ENCODE results near the gene RGCC.

- no peak for TF ChIP-seq GATA3 (IDR thresholded peaks at IDR 0.05; ENCODE audit: low read depth, low read length)
- TF ChIP-seq GATA2 (IDR thresholded peaks at IDR 0.05; ENCODE audit: low read depth, low read length): no peak
Measured at GRCh38 chr13:41471785-41472184, 14.4 kb downstream of the RGCC start.

Measured in SH-SY5Y (cell line).